Islet of Langerhans (tissue), 1 donor: ENCODE measurements around the gene MRPL10.

Experiments
- FAIRE-seq: peaks from one replicate; lab custom pipeline; 2011; peaks lifted over from hg19 to GRCh38; lab: Jason Lieb, UNC

Gene MRPL10

DNA sequence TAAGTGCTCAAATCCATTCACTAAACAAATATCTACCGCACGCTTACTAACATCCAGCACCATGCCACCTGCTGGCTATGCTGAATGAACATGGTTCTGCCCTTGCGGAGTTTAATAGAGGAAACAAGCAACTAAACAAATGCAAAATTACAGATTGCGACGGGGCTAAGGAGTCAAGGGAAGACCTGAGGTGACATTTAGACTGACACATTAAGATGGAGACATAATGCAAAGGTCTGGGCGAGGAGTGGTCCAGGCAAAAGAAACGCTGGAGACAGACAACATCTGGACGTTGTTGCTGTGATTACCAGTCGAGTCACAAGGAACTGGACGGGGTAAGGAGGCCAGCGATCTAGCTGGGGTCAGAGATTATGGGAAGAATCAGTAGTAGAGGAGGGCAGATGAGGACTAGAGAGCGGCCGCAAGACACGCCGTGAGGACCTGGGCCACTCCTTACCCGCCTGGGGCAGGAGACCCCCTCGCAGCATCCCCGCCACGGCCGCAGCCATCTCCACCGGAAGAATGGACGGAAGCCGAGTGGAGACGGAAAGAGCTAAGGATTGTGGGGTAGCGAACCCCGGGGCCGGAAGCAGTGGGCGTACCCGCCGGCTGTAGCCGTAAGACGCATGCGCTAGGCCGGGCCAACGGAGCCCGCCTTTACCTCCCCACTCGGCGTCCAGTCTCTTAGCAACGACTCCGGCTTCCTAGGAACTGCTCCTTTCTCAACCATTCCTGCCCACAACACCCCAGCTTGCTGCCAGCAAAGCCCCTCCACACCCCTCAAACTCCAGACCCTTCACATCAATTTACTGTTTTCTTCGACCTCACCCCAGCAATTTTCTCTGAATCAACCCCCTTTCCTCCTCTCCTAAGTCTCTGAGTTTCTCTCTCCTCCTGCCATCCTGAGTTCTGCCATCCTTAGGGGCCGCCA, at the start of gene MRPL10, which contains the start of gene LRRC46:
TSS of gene MRPL10 (minus strand) at position 539 of the 931 bp plus-strand sequence. CDS start at position 509, 30 bp downstream.
TSS of gene LRRC46 (plus strand) at position 668 of the 931 bp plus-strand sequence. CDS start 320 bp downstream, outside the sequence.
- no peak for FAIRE-seq

- no peak for FAIRE-seq
Measured at GRCh38 chr17:47879776-47880454, 48.6 kb upstream of the MRPL10 start.

DNA sequence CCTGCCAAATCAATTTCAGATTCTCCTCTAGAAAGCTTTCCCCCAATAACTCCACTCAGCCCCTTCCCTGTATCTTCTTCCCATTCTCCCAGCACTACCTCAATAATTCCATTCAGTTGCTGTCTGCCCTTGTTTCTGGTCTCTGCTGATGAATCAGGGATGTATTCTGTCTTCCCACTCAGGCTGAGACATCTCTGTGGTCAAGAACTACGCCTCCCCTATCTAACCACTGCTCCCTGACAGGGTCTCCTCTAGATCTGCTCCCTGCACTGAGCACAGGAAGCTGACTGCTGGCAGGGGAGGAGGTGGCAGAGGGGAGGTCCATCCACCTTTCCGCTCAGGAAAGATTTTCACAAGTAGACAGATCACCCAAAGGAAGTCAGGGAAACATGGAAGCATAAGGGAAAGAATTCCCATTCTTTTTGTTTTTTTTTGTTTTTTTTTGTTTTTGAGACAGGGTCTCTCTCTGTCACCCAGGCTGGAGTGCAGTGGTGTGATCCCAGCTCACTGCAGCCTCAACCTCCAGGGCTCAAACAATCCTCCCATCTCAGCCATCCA, 47.8 kb upstream of the MRPL10 start:
- no peak for FAIRE-seq

GRCh38 chr17:47878203-47879027, 47.1 kb upstream of the MRPL10 start:
- FAIRE-seq = no peak

- no peak for FAIRE-seq
Measured at GRCh38 chr17:47877368-47878034, 46.2 kb upstream of the MRPL10 start.

- FAIRE-seq = no peak
Measured at GRCh38 chr17:47875011-47875985, 44.0 kb upstream of the MRPL10 start.

DNA sequence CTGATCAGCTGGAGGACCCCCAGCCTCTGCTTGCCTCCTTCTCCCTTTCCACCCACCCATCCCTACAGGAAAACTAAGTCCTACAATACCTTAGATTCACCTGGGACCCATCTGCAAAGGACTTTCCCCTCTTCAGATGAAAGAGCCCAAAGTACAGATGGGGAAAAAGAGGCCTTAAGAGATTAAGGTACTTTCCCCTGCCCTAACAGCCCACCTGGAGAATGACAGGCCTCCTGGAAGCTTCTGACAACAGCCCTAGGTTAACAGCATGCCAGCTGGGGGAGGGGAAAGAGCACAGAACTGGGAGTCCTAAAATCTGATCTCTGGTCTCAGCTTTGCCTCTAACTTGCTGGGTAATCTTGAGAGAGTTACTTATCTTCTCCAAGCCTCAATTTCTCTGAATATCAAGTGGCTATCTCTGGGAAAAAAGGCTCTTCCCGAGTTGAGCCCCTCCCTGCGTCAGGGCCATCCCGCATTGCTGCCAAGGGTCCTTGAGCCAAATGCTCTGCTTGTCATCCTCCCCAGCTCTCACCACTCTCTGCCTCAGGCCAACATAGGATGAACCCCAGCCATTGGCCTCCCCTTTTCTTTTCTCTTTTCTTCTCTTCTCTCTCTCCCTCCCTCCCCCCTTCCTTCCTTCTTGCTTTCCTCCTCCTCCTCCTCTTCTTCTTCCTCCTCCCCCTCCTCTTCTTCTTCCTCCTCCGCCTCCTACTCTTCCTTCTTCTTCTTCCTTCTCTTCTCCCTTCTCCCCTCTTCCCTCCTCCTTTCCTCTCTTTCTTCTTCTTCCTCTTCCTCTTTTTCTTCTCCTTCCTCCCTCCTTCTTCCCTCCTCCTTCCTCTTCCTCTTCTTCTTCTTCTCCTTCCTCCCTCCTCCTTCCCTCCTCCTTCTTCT, 42.1 kb upstream of the MRPL10 start:
- FAIRE-seq = no peak

DNA sequence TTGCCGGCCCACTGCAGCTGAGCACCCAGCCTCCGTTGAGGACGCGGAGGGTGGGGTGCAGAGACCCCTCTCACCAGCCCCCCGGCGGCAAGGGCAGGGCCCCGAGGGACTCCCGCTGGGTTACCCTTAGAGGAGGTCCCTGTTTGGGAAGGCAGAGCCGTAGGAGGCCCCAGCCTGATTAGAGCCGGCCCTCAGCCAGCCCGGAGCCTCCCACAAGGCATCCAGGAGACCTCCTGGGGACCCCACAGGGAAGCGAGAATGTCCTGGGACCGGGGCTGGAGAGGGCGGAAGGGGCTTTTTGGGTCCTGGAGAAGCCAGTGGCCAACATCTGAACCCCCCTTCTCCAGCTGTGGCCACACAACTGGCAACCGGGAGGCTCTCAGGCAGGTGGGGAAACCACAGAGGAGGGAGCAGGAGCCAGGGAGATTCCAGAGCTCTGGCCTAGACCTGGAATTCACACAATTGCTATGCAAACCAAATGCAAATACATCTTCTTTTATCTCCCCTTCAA, 41.4 kb upstream of the MRPL10 start:
- no peak for FAIRE-seq

DNA sequence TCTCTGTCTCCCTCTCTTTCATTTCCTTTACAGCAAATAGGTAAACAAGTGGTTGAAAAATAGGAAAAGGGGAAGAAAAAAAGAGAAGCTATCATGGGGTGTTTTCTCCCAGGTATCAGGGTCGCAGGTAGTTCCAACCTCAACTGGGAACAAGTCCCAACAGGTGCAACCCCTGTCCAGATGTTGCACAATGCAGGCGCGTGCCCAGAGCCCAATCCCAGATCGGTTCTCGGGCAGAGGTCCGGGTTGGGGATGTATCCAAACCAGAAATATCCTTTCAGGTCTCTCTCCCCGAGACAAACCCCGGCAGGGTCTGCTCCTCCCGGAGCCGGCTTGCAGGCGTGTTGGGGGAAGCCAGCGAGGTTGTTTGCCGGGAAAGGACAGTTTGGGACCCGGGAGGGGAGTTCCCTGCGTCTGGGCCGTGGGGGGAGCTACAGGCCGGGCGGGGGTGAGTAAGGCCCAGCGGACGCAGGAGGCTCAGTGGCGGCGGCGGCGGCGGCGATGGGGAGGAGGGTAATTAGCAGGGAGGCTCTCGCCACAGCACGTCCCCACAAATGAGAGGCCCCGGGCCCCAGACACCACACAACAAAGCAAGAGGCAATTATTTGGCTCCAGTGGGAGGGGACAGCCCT, 40.8 kb upstream of the MRPL10 start:
- FAIRE-seq = no peak

- FAIRE-seq = no peak
Measured at GRCh38 chr17:47871048-47871447, 39.7 kb upstream of the MRPL10 start.

DNA sequence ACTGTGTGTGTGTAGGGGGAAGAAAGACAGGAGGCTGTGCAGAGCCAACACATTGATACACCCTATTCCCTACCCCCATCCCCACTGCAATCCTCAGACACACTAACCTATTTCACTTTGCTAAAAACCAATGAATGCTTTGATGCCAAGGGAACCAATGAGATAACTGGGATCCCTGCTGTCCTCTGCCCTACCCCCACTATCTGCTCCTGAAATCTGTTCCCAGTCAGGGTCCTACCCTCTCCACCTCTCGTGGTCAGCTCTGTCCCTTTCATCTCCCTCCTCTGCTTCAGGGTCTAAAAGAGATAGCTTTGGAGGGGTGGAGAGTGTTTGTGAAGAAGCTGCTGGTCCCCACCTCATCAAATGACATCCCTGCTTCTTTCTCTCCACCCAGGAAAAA, 38.7 kb upstream of the MRPL10 start:
- FAIRE-seq = no peak

DNA sequence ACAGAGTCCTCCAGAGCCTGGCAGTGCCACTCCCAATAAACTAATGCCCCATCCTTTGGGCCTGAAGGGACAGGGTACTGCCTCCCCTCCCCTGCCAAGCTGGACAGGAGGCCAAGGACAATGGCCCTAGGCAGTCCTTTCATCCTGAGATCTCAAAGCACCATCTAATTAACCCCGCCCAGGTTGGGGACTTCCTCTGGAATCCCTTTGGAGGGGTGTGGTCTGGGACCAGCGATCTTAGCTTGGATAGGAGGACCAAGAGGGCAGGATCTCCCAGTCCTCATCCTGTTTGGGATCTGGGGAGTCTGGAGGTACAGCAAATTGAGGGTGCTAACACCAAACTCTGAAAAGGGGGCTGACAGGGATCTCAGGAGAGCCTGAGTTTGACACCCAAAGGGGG, 37.8 kb upstream of the MRPL10 start:
- FAIRE-seq = no peak

DNA sequence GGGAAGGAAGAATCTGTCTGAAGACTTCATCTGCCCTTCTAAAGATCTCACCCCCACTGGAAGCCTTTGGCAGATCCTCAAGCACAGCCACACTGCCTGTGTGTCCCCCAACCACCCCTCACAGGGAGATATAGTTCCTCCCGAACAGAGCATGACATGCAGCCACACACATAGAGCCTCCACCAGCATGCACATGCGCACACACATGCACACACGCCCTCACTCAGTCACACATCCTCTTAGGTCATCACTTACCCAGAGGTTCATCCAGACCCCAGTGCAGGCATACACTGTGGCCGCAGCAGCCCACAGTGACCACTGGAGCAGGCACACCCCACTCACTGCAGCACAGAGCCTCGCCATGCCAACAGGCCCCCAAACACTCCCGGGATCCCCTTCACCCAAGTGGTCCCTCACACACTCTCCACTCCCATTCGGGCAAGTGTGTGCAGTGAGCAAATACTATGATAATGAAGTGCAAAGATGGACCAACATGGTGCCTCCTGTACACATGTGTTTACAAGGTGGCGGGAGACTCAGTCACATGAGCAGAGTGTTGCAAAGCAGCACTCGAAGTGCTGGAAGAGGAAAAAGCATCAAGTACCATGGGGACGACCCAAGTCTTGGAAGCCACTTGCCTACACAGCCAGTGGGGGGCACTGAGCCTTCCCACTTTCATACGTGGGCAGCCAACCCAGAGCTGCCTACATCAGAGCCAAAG, 36.6 kb upstream of the MRPL10 start:
- FAIRE-seq = no peak

GRCh38 chr17:47866941-47867340, 35.6 kb upstream of the MRPL10 start:
- no peak for FAIRE-seq

DNA sequence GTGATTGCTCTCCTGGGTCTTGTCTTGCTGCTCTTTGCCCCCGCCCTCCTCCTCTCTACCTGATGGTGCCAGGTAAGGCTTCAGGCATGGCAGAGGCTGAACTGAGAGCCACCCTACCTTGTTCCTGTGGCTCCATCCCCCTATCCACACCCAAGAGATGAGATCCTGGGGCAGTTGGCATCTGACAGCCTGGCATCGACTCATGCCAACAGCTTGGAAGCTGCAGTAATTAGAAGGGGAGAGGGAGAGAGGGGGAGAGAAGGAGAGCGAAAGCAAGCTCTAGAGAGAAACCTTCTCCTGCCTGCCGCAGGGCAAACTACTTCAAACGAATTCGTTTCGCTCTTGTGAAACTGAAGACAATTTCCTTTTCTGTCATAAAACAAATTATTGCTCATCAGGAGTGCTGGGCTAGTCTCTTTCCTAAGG, 33.5 kb upstream of the MRPL10 start:
- FAIRE-seq = no peak

DNA sequence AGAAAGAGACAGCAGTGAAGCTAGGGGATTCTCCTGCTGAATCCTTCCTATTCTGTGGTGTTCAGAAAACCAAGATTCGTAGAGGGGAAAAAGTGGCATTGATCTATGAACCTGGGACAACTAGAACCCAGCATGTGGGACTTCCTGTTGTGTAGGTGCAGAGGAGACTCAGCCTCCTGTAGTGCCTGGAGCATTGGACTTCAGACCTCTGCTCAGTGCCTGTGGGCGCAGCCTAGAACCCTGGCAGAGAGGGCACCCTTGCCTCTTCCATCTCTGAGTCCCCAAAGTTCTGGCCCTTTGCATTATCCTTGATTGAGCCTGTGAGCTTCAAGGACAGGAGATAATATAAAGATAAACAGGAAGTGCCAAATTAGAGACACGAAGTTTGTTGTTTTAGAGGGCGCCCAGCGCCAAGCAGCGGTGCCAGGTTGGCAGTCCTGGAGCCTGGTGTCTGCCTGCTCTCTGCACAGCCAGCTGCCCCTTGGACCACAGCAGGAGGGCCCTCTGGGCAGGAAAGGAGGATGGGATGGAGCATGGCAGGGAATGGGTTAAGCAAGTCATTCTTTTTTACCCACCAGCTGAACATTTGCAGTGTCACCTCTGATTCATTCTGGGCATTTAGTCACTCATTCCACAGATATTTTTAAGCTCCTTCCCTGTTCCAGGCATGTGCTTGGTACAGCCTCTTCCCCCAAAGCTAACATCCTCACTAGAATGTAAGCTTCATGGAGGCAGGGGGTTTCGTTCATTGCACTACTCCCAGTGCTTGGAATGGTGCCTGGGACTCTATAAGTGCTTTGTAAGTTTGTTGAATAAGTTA, 31.5 kb upstream of the MRPL10 start:
- FAIRE-seq = no peak

- FAIRE-seq = no peak
Measured at GRCh38 chr17:47860386-47860785, 29.0 kb upstream of the MRPL10 start.
